Tibial artery (tissue), 4 donors: Measurements from ENCODE around the gene DCAF5.
"Not testable (repeated sequence)": the region's sequence is repeated elsewhere in the genome, so short reads cannot be mapped to it uniquely, and the experiment has no call there.

Source experiments
- DNase-seq, 2 donors: peaks; one replicate each; pipeline ENCODE4 v3.0.0-alpha.2; 2019
- H3K27ac ChIP-seq, 2 donors: fragments of 200-600 bp; sonication (generic) in 1 of 2; 1 replicate in 1 of 2; 2 replicates in 1 of 2; pipeline ENCODE4 v1.5.1; 2018 to 2019; ENCODE audit warnings: mild to moderate bottlenecking in 1 of 2
- H3K27me3 ChIP-seq, 2 donors: fragments of 200-600 bp; sonication (generic) in 1 of 2; one replicate each; pipeline versions ENCODE4 v1.5.1 to v1.6.0; 2016 to 2019
- H3K36me3 ChIP-seq, 3 donors: fragments of 200-600 bp; sonication (generic) in 2 of 3; one replicate each; pipeline ENCODE4 v1.5.1; 2016 to 2019; ENCODE audit warnings: mild to moderate bottlenecking in 2 of 3
- H3K4me1 ChIP-seq, 4 donors: fragments of 200-600 bp; sonication (generic) in 2 of 4; 1 replicate in 3 of 4; 2 replicates in 1 of 4; pipeline ENCODE4 v1.5.1; 2016 to 2019
- H3K4me3 ChIP-seq, 2 donors: fragments of 200-600 bp; sonication (generic) in 1 of 2; 1 replicate in 1 of 2; 2 replicates in 1 of 2; pipeline ENCODE4 v1.5.1; 2018 to 2019; ENCODE audit warnings: mild to moderate bottlenecking in 2 of 2
- H3K9me3 ChIP-seq, 3 donors: fragments of 200-600 bp; sonication (generic) in 1 of 3; one replicate each; pipeline ENCODE4 v1.5.1; 2016 to 2019
- CTCF ChIP-seq, 2 experiments: fragments of 200-600 bp in 1 of 2; fragments of 450-650 bp in 1 of 2; IDR thresholded peaks; one replicate each; pipeline ENCODE4 v1.5.1; 2017 to 2019; ENCODE audit warnings: antibody characterized with exemption in 2 of 2, mild to moderate bottlenecking in 1 of 2, moderate library complexity in 1 of 2
- intact Hi-C: fragments of 100-400 bp; cut with DNase I; formaldehyde crosslinking; loops from one replicate; pipeline ENCODE4 v1.15.0; 2023; ENCODE audit warnings: low total_unique reads

Gene DCAF5

GRCh38 chr14:69072584-69072983, 80.3 kb downstream of the DCAF5 start:
- DNase-seq, result no peak
- Histone ChIP-seq H3K27me3 (no peaks in the 10 kb centered on the region), H3K4me1 (peaks cover 0 to 41% (median 7%) of the 10 kb centered on the region in 4 donors), H3K9me3 (no peaks in the 10 kb centered on the region), H3K4me3 (no peak overlapping the region), H3K27ac (no peak overlapping the region), H3K36me3 (peaks cover 0 to 27% (median 14%) of the 10 kb centered on the region in 3 donors)
- TF ChIP-seq CTCF (IDR thresholded peaks at IDR 0.05), result no peak
- intact Hi-C loops, result no loop called here

GRCh38 chr14:69068744-69069421, 84.0 kb downstream of the DCAF5 start:
- H3K27me3 ChIP-seq, result no peaks in the 10 kb centered on the region
- intact Hi-C loops, result no loop called here
- H3K4me1 ChIP-seq, result peaks cover 0 to 30% (median 4%) of the 10 kb centered on the region in 4 donors
- peaks cover 0 to 27% (median 4%) of the 10 kb centered on the region in 3 donors for H3K36me3 ChIP-seq
- H3K4me3 ChIP-seq, result no peak overlapping the region
- peak overlapping the region; percentile 38 to 41 for H3K27ac ChIP-seq
- H3K9me3 ChIP-seq, result no peaks in the 10 kb centered on the region
- DNase-seq, result no peak
- TF ChIP-seq CTCF (IDR thresholded peaks at IDR 0.05), result no peak

GRCh38 chr14:69066396-69067171, 86.3 kb downstream of the DCAF5 start:
- H3K4me3 ChIP-seq, result no peak overlapping the region
- no peak for DNase-seq
- H3K4me1 ChIP-seq, result peaks cover 0 to 20% (median 4%) of the 10 kb centered on the region in 4 donors
- H3K27ac ChIP-seq, result no peak overlapping the region
- intact Hi-C loops, result no loop called here
- H3K27me3 ChIP-seq, result no peaks in the 10 kb centered on the region
- TF ChIP-seq CTCF (IDR thresholded peaks at IDR 0.05), result no peak
- no peaks in the 10 kb centered on the region for H3K9me3 ChIP-seq
- peaks cover 7 to 30% (median 10%) of the 10 kb centered on the region in 3 donors for H3K36me3 ChIP-seq

- H3K27ac ChIP-seq, H3K9me3 ChIP-seq, H3K4me3 ChIP-seq, H3K27me3 ChIP-seq, DNase-seq, intact Hi-C loops: not testable (repeated sequence)
- peaks cover 11 to 30% (median 17%) of the 10 kb centered on the region in 3 donors for H3K36me3 ChIP-seq
- peaks cover 0 to 20% (median 4%) of the 10 kb centered on the region in 4 donors for H3K4me1 ChIP-seq
Measured at GRCh38 chr14:69065934-69066333, 87.0 kb downstream of the DCAF5 start.

GRCh38 chr14:69064596-69064995, 88.3 kb downstream of the DCAF5 start:
- no peak for DNase-seq
- no peak for TF ChIP-seq CTCF (IDR thresholded peaks at IDR 0.05)

More at GRCh38 chr14:69064596-69064995, 88.3 kb downstream of the DCAF5 start:
- H3K4me3 ChIP-seq, result no peak overlapping the region
- H3K9me3 ChIP-seq, result no peaks in the 10 kb centered on the region
- H3K36me3 ChIP-seq, result peaks cover 11 to 31% (median 19%) of the 10 kb centered on the region in 3 donors
- no peaks in the 10 kb centered on the region for H3K27me3 ChIP-seq
- no peak overlapping the region for H3K27ac ChIP-seq
- intact Hi-C loops, result no loop called here
- peaks cover 0 to 24% (median 6%) of the 10 kb centered on the region in 4 donors for H3K4me1 ChIP-seq
